Measurements from ENCODE around the gene MTG1. TPM values are rescaled to one million over a fixed set of nuclear protein-coding genes. Genes with fewer than 3 reads are reported as not detected.

Gene MTG1
- total RNA-seq, 4 donors from 2014 or later, result 14.8 to 29.7 (median 23.1) TPM

DNA sequence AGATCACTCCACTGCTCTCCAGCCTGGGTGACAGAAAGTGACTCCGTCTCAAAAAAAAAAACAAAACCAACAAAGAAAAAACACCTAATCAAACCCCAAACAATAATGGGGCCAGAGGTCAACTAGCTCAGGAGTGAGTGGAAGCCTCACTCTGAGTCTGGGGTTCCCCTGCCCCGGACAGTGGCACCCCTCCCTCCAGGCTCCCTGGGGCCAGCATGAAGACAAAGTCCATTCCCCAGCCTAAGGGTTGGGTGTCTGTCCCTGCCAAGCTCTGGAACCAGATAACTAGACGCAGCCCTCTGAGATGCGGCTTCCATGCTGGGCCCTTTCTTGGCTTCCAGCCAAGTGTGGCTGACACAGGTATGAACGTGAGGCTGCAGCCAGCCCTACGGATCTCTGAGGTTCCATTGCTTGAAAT is 34.4 kb upstream of the MTG1 start:
- TF ChIP-seq, protein P1, sequence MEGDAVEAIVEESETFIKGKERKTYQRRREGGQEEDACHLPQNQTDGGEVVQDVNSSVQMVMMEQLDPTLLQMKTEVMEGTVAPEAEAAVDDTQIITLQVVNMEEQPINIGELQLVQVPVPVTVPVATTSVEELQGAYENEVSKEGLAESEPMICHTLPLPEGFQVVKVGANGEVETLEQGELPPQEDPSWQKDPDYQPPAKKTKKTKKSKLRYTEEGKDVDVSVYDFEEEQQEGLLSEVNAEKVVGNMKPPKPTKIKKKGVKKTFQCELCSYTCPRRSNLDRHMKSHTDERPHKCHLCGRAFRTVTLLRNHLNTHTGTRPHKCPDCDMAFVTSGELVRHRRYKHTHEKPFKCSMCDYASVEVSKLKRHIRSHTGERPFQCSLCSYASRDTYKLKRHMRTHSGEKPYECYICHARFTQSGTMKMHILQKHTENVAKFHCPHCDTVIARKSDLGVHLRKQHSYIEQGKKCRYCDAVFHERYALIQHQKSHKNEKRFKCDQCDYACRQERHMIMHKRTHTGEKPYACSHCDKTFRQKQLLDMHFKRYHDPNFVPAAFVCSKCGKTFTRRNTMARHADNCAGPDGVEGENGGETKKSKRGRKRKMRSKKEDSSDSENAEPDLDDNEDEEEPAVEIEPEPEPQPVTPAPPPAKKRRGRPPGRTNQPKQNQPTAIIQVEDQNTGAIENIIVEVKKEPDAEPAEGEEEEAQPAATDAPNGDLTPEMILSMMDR (IDR thresholded peaks at IDR 0.05; ENCODE audit: low read depth), result no peak

DNA sequence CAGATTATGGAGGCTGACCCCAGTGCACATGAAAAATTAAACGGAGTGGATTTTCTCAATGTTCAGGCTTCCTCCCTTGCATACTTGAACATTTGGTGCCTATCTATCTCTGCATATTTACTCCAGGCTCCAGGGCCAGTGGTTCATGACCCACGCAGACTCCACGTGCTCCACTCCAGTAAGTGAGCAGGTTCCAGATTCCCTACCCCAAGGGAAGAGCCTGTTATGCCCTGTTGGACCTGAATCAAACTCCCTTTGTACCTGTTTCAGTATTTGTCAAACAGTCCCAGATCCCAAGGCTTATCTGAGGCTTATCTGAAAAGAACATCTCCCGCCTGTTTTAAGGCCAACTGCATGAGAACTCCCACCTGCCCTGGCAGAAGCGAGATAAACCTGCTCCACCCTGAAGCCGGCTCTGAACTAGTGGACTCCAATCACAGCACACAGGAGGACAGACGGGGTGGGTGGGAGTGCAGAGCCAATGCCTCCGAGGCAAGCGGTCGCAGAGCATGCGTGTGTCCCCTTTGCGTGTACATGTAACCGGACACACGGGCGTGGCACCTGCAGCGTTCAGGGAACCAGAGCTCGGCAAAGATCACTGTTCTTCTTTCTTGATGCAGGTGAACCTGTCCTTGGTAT is 33.9 kb upstream of the MTG1 start:
- TF ChIP-seq, protein P1 (IDR thresholded peaks at IDR 0.05; ENCODE audit: low read depth), result no peak

DNA sequence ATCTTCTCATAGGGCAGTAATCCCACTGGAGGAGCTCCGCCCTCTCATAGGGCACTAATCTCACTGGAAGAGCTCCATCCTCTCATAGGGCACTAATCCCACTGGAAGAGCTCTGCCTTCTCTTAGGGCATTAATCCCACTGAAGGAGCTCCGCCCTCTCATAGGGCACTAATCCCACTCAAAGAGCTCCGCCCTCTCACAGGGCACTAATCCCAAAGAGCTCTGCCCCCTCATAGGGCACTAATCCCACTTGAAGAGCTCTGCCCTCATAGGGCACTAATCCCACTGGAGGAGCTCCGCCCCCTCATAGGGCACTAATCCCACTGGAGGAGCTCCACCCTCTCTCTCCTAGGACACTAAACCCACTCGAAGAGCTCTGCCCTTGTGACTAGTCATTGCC is 32.7 kb upstream of the MTG1 start:
- TF ChIP-seq, protein P1 (IDR thresholded peaks at IDR 0.05; ENCODE audit: low read depth), result no peak

DNA sequence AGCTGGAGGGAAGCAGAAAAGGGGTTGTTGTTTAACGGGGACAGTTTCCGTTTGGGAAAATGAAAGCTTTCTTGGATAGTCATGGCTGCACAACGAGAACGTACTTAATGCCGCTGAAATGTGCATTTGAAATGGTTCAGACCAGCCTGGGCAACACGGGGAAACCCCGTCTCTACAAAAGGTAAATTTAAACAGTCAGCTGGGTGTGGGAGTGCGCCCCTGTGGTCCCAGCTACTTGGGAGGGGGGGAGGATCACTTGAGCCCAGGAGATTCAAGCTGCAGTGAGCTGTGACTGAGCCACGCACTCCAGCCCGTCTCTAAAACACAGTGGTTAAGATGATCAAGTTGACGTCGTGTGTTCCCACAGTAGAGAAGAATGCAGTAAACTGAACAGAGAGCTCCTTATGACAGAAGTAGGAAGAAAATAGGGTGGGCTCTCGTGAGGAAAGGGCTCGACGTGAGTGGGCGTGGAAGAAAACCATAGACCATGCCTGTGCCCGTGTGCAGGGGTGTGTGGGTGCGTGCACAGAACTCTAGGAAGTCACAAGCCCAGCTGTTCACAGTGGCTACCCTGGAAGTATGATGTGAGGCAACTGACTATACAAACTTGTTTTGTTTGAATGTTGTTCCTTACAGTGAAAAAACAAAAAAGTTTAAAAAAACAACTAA is 32.0 kb upstream of the MTG1 start:
- TF ChIP-seq, protein P1 (IDR thresholded peaks at IDR 0.05; ENCODE audit: low read depth), result no peak

DNA sequence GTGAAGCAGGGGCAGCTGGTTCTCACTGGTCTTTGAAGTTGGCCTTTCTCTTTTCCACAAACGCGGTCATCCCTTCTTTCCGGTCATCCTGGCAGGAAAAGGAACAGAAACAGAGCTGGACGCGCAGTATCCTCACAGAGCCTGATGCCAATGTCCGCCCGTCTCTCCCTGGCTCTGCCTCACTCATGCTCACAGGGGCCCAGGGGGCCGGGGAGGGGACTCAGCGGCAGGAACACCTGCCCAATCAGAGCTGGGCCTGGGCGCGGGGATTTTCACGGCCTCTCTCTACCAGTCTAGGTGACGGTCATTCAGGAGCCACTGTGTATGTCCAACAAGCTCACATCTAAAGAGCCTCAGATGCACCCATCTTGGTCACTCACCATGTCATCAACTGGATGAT is 31.1 kb upstream of the MTG1 start:
- TF ChIP-seq, protein P1 (IDR thresholded peaks at IDR 0.05; ENCODE audit: low read depth), result no peak

DNA sequence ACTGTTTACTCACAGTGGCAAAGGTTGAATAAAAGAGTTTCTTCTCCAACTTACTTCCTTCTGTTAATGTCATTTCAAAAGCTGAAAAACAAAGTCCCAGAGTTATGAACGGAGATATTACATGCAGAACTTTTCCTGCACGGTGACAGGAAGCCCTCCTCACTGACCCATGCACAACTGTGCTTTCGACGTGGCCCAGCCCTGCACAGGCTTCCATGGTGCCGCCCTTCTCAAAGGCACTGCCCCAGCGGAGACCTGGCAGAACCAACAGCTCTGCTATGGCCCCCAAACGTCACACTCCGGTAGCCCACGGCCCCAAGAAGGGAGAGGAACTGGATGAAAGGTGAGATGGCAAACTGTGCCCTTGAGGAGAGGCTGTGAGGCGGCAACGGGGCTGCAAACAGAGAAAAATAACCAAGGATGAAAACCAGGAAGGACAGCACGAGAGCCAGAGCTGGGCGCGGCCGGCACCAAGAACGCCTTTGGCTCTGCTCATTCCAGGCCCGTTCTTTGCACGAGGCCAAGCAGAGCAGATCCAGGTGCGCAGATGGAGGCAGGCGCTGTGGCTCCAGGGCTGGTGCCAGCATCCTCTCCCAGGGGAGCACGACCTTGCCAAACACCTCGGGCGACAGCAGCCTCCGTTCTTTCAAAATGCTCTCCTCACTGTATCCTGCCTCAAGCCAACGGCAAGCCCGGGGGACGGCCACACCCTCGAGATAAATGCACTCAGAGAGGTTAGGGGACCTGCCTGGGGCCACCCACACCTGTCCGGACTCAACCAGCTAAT is 29.1 kb upstream of the MTG1 start:
- TF ChIP-seq, protein P1 (IDR thresholded peaks at IDR 0.05; ENCODE audit: low read depth), result no peak
